ENCODE results near the gene CCDC88C. TPM values are rescaled to one million over a fixed set of nuclear protein-coding genes. Genes with fewer than 3 reads are reported as not detected.
"Not testable (repeated sequence)": the region's sequence is repeated elsewhere in the genome, so short reads cannot be mapped to it uniquely, and the experiment has no call there.

CCDC88C gene
- total RNA-seq, 1 donor = under 0.01 TPM

- DNase-seq (ENCODE audit: low read depth) = no peak
- no peak for TF ChIP-seq CTCF (IDR thresholded peaks at IDR 0.05; ENCODE audit: insufficient read depth, low read length)
Observed at GRCh38 chr14:91454155-91454554, 36.5 kb upstream of the CCDC88C start.

GRCh38 chr14:91453744-91454143, 36.1 kb upstream of the CCDC88C start:
- DNase-seq (ENCODE audit: low read depth) = no peak

More at GRCh38 chr14:91454155-91454554, 36.5 kb upstream of the CCDC88C start:
- H3K4me3 ChIP-seq (ENCODE audit: low read depth, low read length) = no peak overlapping the region

GRCh38 chr14:91444335-91445020, 26.9 kb upstream of the CCDC88C start:
- TF ChIP-seq CTCF (IDR thresholded peaks at IDR 0.05; ENCODE audit: insufficient read depth, low read length) = no peak
- no peak overlapping the region for H3K4me3 ChIP-seq (ENCODE audit: low read depth, low read length)
- DNase-seq (ENCODE audit: low read depth) = no peak

More at GRCh38 chr14:91453744-91454143, 36.1 kb upstream of the CCDC88C start:
- no peak overlapping the region for H3K4me3 ChIP-seq (ENCODE audit: low read depth, low read length)
- no peak for TF ChIP-seq CTCF (IDR thresholded peaks at IDR 0.05; ENCODE audit: insufficient read depth, low read length)

- TF ChIP-seq CTCF (IDR thresholded peaks at IDR 0.05; ENCODE audit: insufficient read depth, low read length) = no peak
- no peak for DNase-seq (ENCODE audit: low read depth)
Observed at GRCh38 chr14:91439345-91439744, 21.7 kb upstream of the CCDC88C start.

GRCh38 chr14:91438845-91439244, 21.2 kb upstream of the CCDC88C start:
- no peak for TF ChIP-seq CTCF (IDR thresholded peaks at IDR 0.05; ENCODE audit: insufficient read depth, low read length)
- no peak overlapping the region for H3K4me3 ChIP-seq (ENCODE audit: low read depth, low read length)
- no peak for DNase-seq (ENCODE audit: low read depth)

More at GRCh38 chr14:91439345-91439744, 21.7 kb upstream of the CCDC88C start:
- no peak overlapping the region for H3K4me3 ChIP-seq (ENCODE audit: low read depth, low read length)

GRCh38 chr14:91436266-91436665, 18.6 kb upstream of the CCDC88C start:
- not testable (repeated sequence) for H3K4me3 ChIP-seq (ENCODE audit: low read depth, low read length); DNase-seq (ENCODE audit: low read depth)

- no peak for TF ChIP-seq CTCF (IDR thresholded peaks at IDR 0.05; ENCODE audit: insufficient read depth, low read length)
- no peak overlapping the region for H3K4me3 ChIP-seq (ENCODE audit: low read depth, low read length)
- DNase-seq (ENCODE audit: low read depth) = no peak
Observed at GRCh38 chr14:91429385-91429784, 11.8 kb upstream of the CCDC88C start.

GRCh38 chr14:91428931-91429330, 11.3 kb upstream of the CCDC88C start:
- not testable (repeated sequence) for DNase-seq (ENCODE audit: low read depth); H3K4me3 ChIP-seq (ENCODE audit: low read depth, low read length)

GRCh38 chr14:91425531-91425944, 7.9 kb upstream of the CCDC88C start:
- H3K4me3 ChIP-seq (ENCODE audit: low read depth, low read length) = not testable (repeated sequence)

More at GRCh38 chr14:91425531-91425944, 7.9 kb upstream of the CCDC88C start:
- DNase-seq (ENCODE audit: low read depth) = not testable (repeated sequence)

All from fibroblast of the aortic adventitia (primary cell).